HepG2 (cell line): ENCODE data around the gene UEVLD. TPM values are rescaled to one million over a fixed set of nuclear protein-coding genes. Genes with fewer than 3 reads are reported as not detected.

Source experiments
- CEBPB ChIP-seq: IDR thresholded peaks from 2 replicates; pipeline ENCODE4 v1.6.1; 2011; ENCODE audit warnings: low read depth, low read length, improper control_type of control experiment, borderline replicate concordance
- FOXP1 ChIP-seq, 2 experiments: fragments of 450-650 bp in 1 of 2; IDR thresholded peaks; 2 replicates each; pipeline ENCODE4 v1.6.1; 2017 to 2018; ENCODE audit warnings: antibody characterized with exemption in 1 of 2
- KDM6A ChIP-seq: IDR thresholded peaks from 2 replicates; pipeline ENCODE4 v1.6.1; 2016; ENCODE audit warnings: low read depth
- MBNL3 ChIP-seq: fragments of 250-450 bp; sonication (Bioruptor Pico); conservative IDR thresholded peaks from 2 replicates; pipeline ENCODE4 v1.8.0; 2022; ENCODE audit warnings: mild to moderate bottlenecking, inconsistent platforms
- RBM39 ChIP-seq: fragments of 200-400 bp; formaldehyde crosslinking; IDR thresholded peaks from one replicate; pipeline ENCODE4 v1.6.1; 2018; ENCODE audit warnings: antibody characterized with exemption, mild to moderate bottlenecking, low read depth, low read length; ENCODE audit not compliant: poor library complexity, severe bottlenecking
- SAFB2 ChIP-seq: sonication (generic); formaldehyde crosslinking; IDR thresholded peaks from 2 replicates; pipeline ENCODE4 v1.5.1; 2020; ENCODE audit warnings: missing genetic modification reagents, low read depth, mild to moderate bottlenecking, borderline replicate concordance
- SIX1 ChIP-seq: sonication (generic); formaldehyde crosslinking; IDR thresholded peaks from 2 replicates; pipeline ENCODE4 v1.4.0; 2020; ENCODE audit warnings: missing genetic modification reagents, borderline replicate concordance
- SMAD9 ChIP-seq: sonication (generic); formaldehyde crosslinking; IDR thresholded peaks from 2 replicates; pipeline ENCODE4 v1.5.1; 2020; ENCODE audit warnings: mild to moderate bottlenecking, missing genetic modification reagents
- SNAPC2 ChIP-seq: sonication (generic); formaldehyde crosslinking; IDR thresholded peaks from 2 replicates; pipeline ENCODE4 v1.8.1; 2022; ENCODE audit warnings: mild to moderate bottlenecking, missing genetic modification reagents
- YEATS4 ChIP-seq: sonication (generic); formaldehyde crosslinking; IDR thresholded peaks from 2 replicates; pipeline ENCODE4 v1.4.0; 2020; ENCODE audit warnings: missing genetic modification reagents, borderline replicate concordance
- ZBTB21 ChIP-seq: sonication (generic); formaldehyde crosslinking; IDR thresholded peaks from 2 replicates; pipeline ENCODE4 v1.4.0; 2020; ENCODE audit warnings: missing genetic modification reagents
- ZBTB33 ChIP-seq: sonication (generic); formaldehyde crosslinking; IDR thresholded peaks from 2 replicates; pipeline ENCODE4 v1.4.0; 2020; ENCODE audit warnings: missing genetic modification reagents
- ZBTB39 ChIP-seq: sonication (generic); formaldehyde crosslinking; IDR thresholded peaks from 2 replicates; pipeline ENCODE4 v1.5.0; 2020; ENCODE audit warnings: missing genetic modification reagents
- ZBTB42 ChIP-seq: sonication (generic); formaldehyde crosslinking; IDR thresholded peaks from 2 replicates; pipeline ENCODE4 v1.5.0; 2020; ENCODE audit warnings: mild to moderate bottlenecking, missing genetic modification reagents
- ZNF343 ChIP-seq: sonication (generic); formaldehyde crosslinking; IDR thresholded peaks from 2 replicates; pipeline ENCODE4 v1.4.0; 2020; ENCODE audit warnings: mild to moderate bottlenecking, missing genetic modification reagents
- ZNF431 ChIP-seq: sonication (generic); formaldehyde crosslinking; IDR thresholded peaks from 2 replicates; pipeline ENCODE4 v1.9.0; 2022; ENCODE audit warnings: missing genetic modification reagents, low read depth, mild to moderate bottlenecking, borderline replicate concordance
- ZNF512 ChIP-seq: sonication (generic); formaldehyde crosslinking; IDR thresholded peaks from 2 replicates; pipeline ENCODE4 v1.4.0; 2020; ENCODE audit warnings: mild to moderate bottlenecking, missing genetic modification reagents
- ZNF546 ChIP-seq: sonication (generic); formaldehyde crosslinking; conservative IDR thresholded peaks from 2 replicates; pipeline ENCODE4 v1.8.1; 2023; ENCODE audit warnings: mild to moderate bottlenecking, missing genetic modification reagents
- ZNF724P ChIP-seq: sonication (generic); formaldehyde crosslinking; IDR thresholded peaks from 2 replicates; pipeline ENCODE4 v1.8.0; 2022; ENCODE audit warnings: missing genetic modification reagents, borderline replicate concordance
- ZNF75D ChIP-seq: sonication (generic); formaldehyde crosslinking; IDR thresholded peaks from 2 replicates; pipeline ENCODE4 v1.8.1; 2023; ENCODE audit warnings: missing genetic modification reagents, mild to moderate bottlenecking, borderline replicate concordance
- ZNF800 ChIP-seq: sonication (generic); formaldehyde crosslinking; IDR thresholded peaks from 2 replicates; pipeline ENCODE4 v1.4.0; 2020; ENCODE audit warnings: missing genetic modification reagents
- polyA plus RNA-seq, 8 experiments: library from polyadenylated mRNA; depleted of rRNA in 3 of 8; stranded (reverse) in 7 of 8; unstranded in 1 of 8; fragments of >200 nt; fragmentation: Illumina TruSeq in 4 of 8; extraction: Trizol in 4 of 8; gene quantifications; 2 replicates each; pipeline versions ENCODE4 v1.2.1 to v1.2.3, GENCODE V29; 2011 to 2016; ENCODE audit warnings: low read depth in 4 of 8, missing spikeins in 1 of 8, mixed read lengths in 1 of 8; ENCODE audit not compliant: insufficient read depth in 1 of 8
- total RNA-seq, 5 experiments: library from RNA; depleted of rRNA; stranded (reverse); fragments of >200 nt; fragmentation: Illumina TruSeq; extraction: Trizol; gene quantifications; 2 replicates each; pipeline ENCODE4 v1.2.3, GENCODE V29; 2016; ENCODE audit warnings: low read depth in 1 of 5

Gene UEVLD
- total and polyA plus RNA-seq, 2 of the 13 experiments (the other 11 are each of a cell fraction or from before 2014, with no cell fraction given): 5.7 to 13.7 TPM

- TF ChIP-seq ZBTB33 (CRISPR knock-in tag) (no peak), KDM6A (CRISPR knock-in tag) (no peak), ZNF546 (CRISPR knock-in tag) (peak; percentile 86), ZNF343 (CRISPR knock-in tag) (no peak), ZNF800 (CRISPR knock-in tag) (peak; percentile 63), ZBTB42 (CRISPR knock-in tag) (peak; percentile 39; the same call in 1 of the 2 replicates), SMAD9 (CRISPR knock-in tag) (peak; percentile 97), MBNL3 (CRISPR knock-in tag) (no peak), ZBTB21 (CRISPR knock-in tag) (no peak), ZNF512 (CRISPR knock-in tag) (no peak), ZNF431 (CRISPR knock-in tag) (no peak), FOXP1 (IDR thresholded peaks at IDR 0.05) (no peak), FOXP1 (CRISPR knock-in tag; IDR thresholded peaks at IDR 0.05) (no peak), ZBTB39 (CRISPR knock-in tag) (peak; percentile 68; the same call in 1 of the 2 replicates), SNAPC2 (CRISPR knock-in tag) (peak; percentile 69; the same call in 1 of the 2 replicates), RBM39 (peak; percentile 80), SAFB2 (0 out of 2 replicates have a peak, but pooled peaks have one; percentile 50), ZNF724P (CRISPR knock-in tag) (peak; percentile 82; the same call in 1 of the 2 replicates), SIX1 (CRISPR knock-in tag) (no peak), CEBPB (no peak), YEATS4 (CRISPR knock-in tag) (peak; percentile 92), ZNF75D (CRISPR knock-in tag) (no peak)
These were observed at the start of gene UEVLD (continued) for GRCh38 chr11:18588297-18589252.
